HFFc6 (cell line): Measurements from ENCODE around the gene B3GALNT1. TPM values are rescaled to one million over a fixed set of nuclear protein-coding genes. Genes with fewer than 3 reads are reported as not detected.
A peak's percentile ranks its signal among the peaks of the same experiment; 100 is the strongest.

Experiments
- DNase-seq: peaks from one replicate; pipeline ENCODE4 v3.0.0-alpha.2; 2018
- H3K27ac Mint-ChIP-seq: 2 replicates; pipeline ENCODE4 v1.8.0; 2020; ENCODE audit warnings: mild to moderate bottlenecking, mixed read lengths
- H3K27me3 Mint-ChIP-seq: 2 replicates; pipeline ENCODE4 v1.8.0; 2021; ENCODE audit warnings: mild to moderate bottlenecking, moderate library complexity, mixed read lengths; ENCODE audit not compliant: insufficient read depth
- H3K36me3 Mint-ChIP-seq: 2 replicates; pipeline ENCODE4 v1.8.0; 2021; ENCODE audit warnings: low read depth, mixed read lengths
- H3K4me1 Mint-ChIP-seq: 2 replicates; pipeline ENCODE4 v1.8.0; 2020; ENCODE audit warnings: low read depth, mixed read lengths
- H3K4me3 Mint-ChIP-seq: 2 replicates; pipeline ENCODE4 v1.8.0; 2020; ENCODE audit warnings: mild to moderate bottlenecking, moderate library complexity, mixed read lengths
- H3K9me3 Mint-ChIP-seq: 2 replicates; pipeline ENCODE4 v1.8.0; 2020; ENCODE audit warnings: mild to moderate bottlenecking, mixed read lengths
- total RNA-seq, 6 experiments: library from RNA; stranded (reverse); fragmentation: NEBNext Ultra II Directional; extraction: Animal tissue kit (Norgen Biotek cat#: 25700); gene quantifications; 2 replicates in 1 of 6; 3 replicates in 5 of 6; pipeline ENCODE4 v1.2.3, GENCODE V29; 2021
- TF ChIP-seq, protein P1 (sequence below): fragments of 200-600 bp; sonication (generic); IDR thresholded peaks from 2 replicates; pipeline ENCODE4 v1.5.0; 2021; ENCODE audit warnings: antibody characterized with exemption, mild to moderate bottlenecking

The B3GALNT1 gene
- total RNA-seq, 6 experiments from 2014 or later = 0.37 to 3.8 (median 0.66) TPM

DNA sequence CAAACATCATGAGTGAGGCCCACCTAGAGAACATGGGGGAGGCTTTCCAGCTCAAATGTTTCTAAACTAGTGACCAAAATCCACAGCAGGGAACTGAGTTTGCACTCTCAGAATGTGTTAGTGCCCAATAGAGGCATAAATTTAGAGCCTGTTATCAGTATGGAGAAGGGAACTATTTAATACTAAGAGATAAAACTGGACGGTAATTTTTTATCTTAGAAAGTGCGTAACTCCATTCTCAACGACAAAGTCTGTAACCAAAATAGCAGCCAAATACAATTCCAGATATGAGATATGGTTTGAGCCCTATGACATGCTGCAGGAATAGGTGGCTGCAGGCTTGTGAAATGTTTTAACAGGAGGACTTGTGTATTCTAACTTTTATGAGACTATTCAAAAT is 3.5 kb downstream of the B3GALNT1 start:
- Mint-ChIP-seq H3K27me3 (peaks cover 3% of the 10 kb centered on the region; the same call in 1 of the 2 replicates), H3K4me3 (no peak overlapping the region), H3K27ac (no peak overlapping the region), H3K4me1 (no peaks in the 10 kb centered on the region; the same call in 1 of the 2 replicates), H3K9me3 (no peaks in the 10 kb centered on the region), H3K36me3 (no peaks in the 10 kb centered on the region)
- TF ChIP-seq, protein P1, sequence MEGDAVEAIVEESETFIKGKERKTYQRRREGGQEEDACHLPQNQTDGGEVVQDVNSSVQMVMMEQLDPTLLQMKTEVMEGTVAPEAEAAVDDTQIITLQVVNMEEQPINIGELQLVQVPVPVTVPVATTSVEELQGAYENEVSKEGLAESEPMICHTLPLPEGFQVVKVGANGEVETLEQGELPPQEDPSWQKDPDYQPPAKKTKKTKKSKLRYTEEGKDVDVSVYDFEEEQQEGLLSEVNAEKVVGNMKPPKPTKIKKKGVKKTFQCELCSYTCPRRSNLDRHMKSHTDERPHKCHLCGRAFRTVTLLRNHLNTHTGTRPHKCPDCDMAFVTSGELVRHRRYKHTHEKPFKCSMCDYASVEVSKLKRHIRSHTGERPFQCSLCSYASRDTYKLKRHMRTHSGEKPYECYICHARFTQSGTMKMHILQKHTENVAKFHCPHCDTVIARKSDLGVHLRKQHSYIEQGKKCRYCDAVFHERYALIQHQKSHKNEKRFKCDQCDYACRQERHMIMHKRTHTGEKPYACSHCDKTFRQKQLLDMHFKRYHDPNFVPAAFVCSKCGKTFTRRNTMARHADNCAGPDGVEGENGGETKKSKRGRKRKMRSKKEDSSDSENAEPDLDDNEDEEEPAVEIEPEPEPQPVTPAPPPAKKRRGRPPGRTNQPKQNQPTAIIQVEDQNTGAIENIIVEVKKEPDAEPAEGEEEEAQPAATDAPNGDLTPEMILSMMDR = no peak
- no peak for DNase-seq

DNA sequence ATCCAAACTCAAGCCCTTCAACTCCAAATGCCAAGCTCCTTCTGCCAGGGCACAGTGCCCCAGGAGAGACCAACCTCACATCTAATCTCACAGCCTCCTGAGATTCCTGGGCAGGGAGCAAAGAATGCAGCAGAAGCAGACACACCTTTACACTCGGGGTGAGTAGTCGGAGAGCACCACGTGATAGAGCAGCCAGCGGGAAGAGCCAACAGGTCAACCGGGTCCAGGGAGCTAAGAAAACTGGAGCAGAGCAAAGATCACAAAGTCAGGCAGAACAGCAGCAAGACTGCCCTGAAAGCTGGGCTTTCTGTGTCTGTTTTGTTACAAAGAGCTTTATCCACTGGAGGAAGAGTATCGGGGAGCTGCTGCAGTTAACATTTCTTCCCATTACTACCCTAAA is 4.2 kb downstream of the B3GALNT1 start:
- no peak overlapping the region for H3K27ac Mint-ChIP-seq
- H3K27me3 Mint-ChIP-seq = peaks cover 3% of the 10 kb centered on the region; the same call in 1 of the 2 replicates
- H3K36me3 Mint-ChIP-seq = no peaks in the 10 kb centered on the region
- no peak overlapping the region for H3K4me3 Mint-ChIP-seq
- TF ChIP-seq, protein P1 = no peak
- no peaks in the 10 kb centered on the region; the same call in 1 of the 2 replicates for H3K4me1 Mint-ChIP-seq
- H3K9me3 Mint-ChIP-seq = no peaks in the 10 kb centered on the region
- no peak for DNase-seq

DNA sequence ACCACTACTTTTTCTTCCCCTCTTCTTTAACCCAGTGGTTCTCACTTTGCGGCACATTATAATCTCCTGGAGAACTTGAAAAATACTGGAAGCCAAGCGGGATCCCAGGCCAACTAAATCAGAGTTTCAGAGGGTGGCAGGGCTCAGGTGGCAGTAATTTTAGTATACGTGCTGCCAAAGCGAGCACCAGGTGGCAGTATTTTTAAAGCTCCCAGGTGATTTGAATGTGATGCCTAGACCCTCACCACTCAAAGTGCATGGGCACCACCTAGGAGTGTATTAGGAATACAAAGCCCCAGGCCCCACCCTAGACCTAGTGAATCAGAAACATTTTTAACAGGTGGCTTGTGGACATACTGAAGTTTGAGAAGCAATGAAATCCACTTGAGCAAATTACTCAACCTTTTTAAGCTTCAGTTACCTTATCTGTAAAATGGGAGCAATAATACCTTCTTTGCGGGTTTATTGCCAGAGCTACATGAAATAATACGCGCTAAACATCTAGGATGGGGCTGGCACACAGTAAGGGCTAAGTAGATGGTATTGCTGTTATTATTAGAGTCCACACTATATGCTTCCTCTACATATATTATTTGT is 8.3 kb downstream of the B3GALNT1 start:
- no peak for DNase-seq
- no peak overlapping the region for H3K27ac Mint-ChIP-seq
- no peaks in the 10 kb centered on the region for H3K36me3 Mint-ChIP-seq
- no peaks in the 10 kb centered on the region for H3K27me3 Mint-ChIP-seq
- H3K4me1 Mint-ChIP-seq = no peaks in the 10 kb centered on the region
- H3K4me3 Mint-ChIP-seq = no peak overlapping the region
- no peaks in the 10 kb centered on the region for H3K9me3 Mint-ChIP-seq
- TF ChIP-seq, protein P1 = peak; percentile 44; the same call in 1 of the 2 replicates

DNA sequence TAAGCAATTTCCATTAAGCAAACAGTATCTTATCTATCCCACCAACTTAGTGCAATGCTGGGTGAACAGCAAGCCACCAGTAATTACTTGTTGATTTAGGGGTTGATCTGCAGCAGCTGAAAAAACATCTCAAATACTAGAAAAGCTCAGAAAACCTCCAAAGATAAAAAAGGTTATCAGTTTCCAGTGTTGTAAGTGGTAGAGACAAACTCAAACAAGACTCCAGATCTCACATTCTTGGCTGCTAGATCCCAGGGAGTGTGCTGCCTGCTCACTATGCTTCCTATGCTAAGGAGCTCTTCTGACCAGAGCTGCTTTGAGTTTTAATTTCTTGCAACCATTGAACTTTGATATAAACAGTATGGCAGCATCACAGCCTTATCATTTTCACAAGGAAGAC is 11.3 kb downstream of the B3GALNT1 start:
- H3K36me3 Mint-ChIP-seq = no peaks in the 10 kb centered on the region
- H3K4me1 Mint-ChIP-seq = no peaks in the 10 kb centered on the region
- TF ChIP-seq, protein P1 = no peak
- H3K4me3 Mint-ChIP-seq = no peak overlapping the region
- H3K27me3 Mint-ChIP-seq = no peaks in the 10 kb centered on the region
- no peaks in the 10 kb centered on the region; the same call in 1 of the 2 replicates for H3K9me3 Mint-ChIP-seq
- no peak overlapping the region for H3K27ac Mint-ChIP-seq
- no peak for DNase-seq

DNA sequence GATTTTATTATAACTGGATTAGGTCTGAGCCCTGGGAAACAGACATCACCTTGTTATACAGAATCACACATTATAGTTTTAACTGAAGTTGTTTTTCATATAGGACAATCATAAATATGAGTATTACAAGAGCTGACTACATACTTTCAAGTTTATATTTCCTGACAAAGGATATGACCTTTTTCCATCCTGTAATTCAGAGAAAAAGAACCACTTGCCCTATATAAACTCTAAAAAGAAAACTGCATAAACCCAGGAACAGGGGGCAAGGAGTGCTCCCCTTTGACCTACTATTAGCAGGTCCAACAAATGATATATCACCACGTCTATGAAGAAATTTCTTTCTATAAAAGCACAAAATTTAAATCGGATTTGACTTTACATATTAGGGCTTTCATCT is 20.9 kb downstream of the B3GALNT1 start:
- TF ChIP-seq, protein P1 = no peak
- no peaks in the 10 kb centered on the region for H3K27me3 Mint-ChIP-seq
- no peaks in the 10 kb centered on the region for H3K36me3 Mint-ChIP-seq
- H3K9me3 Mint-ChIP-seq = no peaks in the 10 kb centered on the region; the same call in 1 of the 2 replicates
- no peak overlapping the region for H3K4me3 Mint-ChIP-seq
- H3K27ac Mint-ChIP-seq = no peak overlapping the region
- DNase-seq = no peak
- H3K4me1 Mint-ChIP-seq = no peaks in the 10 kb centered on the region
